Measurements from ENCODE around the gene SBF2. TPM values are rescaled to one million over a fixed set of nuclear protein-coding genes. Genes with fewer than 3 reads are reported as not detected.

Gene SBF2
- total and polyA plus RNA-seq, 2 of the 13 experiments (the other 11 are each of a cell fraction or from before 2014, with no cell fraction given), result 24.0 to 45.8 TPM

DNA sequence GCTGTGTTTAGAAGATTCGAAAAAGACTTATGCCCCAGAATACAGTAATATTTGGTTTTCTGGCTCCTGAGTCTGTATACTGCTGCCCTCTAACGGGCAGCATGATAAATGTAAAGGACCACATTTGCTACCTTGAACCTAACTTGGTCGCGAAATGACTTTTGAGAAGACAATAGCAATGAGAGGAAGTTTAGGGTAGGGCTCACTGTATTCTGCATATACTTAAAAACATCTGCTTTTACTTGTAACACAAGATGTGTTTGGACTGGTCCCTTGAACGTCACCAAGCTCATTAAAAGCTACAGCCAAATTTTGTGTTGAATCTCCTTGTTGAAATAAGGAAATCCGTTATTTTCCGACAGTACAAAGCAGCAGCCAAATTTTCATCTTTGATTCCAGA lies 321.0 kb downstream of the SBF2 start (continued):
- TF ChIP-seq ARHGAP35 (CRISPR knock-in tag; IDR thresholded peaks at IDR 0.05; ENCODE audit: borderline replicate concordance), result no peak

DNA sequence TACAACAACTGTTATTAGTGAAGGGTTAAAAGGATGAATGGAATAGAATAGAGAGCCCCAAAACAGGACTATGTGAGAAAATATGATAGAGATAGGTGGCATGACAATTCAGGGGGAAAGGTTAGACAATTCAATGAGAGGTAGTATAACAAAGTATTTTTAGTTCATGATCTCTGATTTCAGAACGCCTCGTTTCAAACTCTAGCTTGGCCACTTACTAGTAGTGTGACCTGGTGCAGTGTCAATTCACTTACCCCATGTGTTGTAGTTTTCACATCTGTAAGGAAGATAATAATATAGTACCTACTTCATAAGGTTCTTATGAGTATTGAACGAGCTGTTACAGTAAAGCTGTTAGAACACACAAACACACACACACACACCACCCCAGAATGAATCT lies 322.1 kb downstream of the SBF2 start:
- no peak for ATAC-seq
- in situ Hi-C loops (cut with HindIII; ENCODE audit: extremely low pct_ligation_motif_present, low pct_unique_long_range_greater_than_20kb), result loop anchor here (5.0 to 10.0 kb wide), 3 partner anchors 110 to 333 kb away; partner anchors contain the start of gene ADM
- no peak overlapping the region for H3K9ac ChIP-seq (ENCODE audit: insufficient read depth, low read depth, low read length)
- no peak for FAIRE-seq
- no peaks in the 10 kb centered on the region for H3K9me3 ChIP-seq (ENCODE audit: low read length)
- WGBS (ENCODE audit: low lambda C conversion rate), result 100% methylated on average over 3 of the region's 3 CpGs
- H3K27ac ChIP-seq (ENCODE audit: extremely low read length, insufficient read depth, low read length), result no peak overlapping the region
- ChIA-PET POLR2A (no interaction called here), CTCF (ENCODE audit: low intra/inter-chr PET ratio, low total read pairs) (interaction anchor here (2.0 to 2.6 kb wide), 2 partner anchors 110 to 214 kb away, joined by 20 to 49 read pairs; no protein-coding TSS in a partner anchor)
- no peaks in the 10 kb centered on the region for H3K27me3 ChIP-seq (ENCODE audit: control insufficient read depth in 1 of 2, insufficient read depth in 2 of 2, low read length in 2 of 2)
- BruUV-seq (replicated peaks), result no TSS peak
- H3K4me2 ChIP-seq (ENCODE audit: low read depth, low read length), result no peak overlapping the region
- H3K79me2 ChIP-seq (ENCODE audit: insufficient read depth, low read length), result no peaks in the 10 kb centered on the region
- no peaks in the 10 kb centered on the region for H4K20me1 ChIP-seq (ENCODE audit: insufficient read depth, low read length)
- no peak overlapping the region for H3K4me3 ChIP-seq (replicated peaks in 1 of 3; ENCODE audit: insufficient read depth in 1 of 3, low read depth in 2 of 3, low read length in 3 of 3)
- TF ChIP-seq ZNF605 (CRISPR knock-in tag; IDR thresholded peaks at IDR 0.05), result no peak
- TF ChIP-seq SOX13 (IDR thresholded peaks at IDR 0.05), result no peak
- no peak for TF ChIP-seq SOX13 (CRISPR knock-in tag; conservative IDR thresholded peaks at IDR 0.05 in 1 of 2, IDR thresholded peaks at IDR 0.05 in 1 of 2)
- TF ChIP-seq YEATS2 (CRISPR knock-in tag; IDR thresholded peaks at IDR 0.05; ENCODE audit: borderline replicate concordance), result no peak
- no peak for TF ChIP-seq MIXL1 (CRISPR knock-in tag; IDR thresholded peaks at IDR 0.05)
- TF ChIP-seq ZNF317 (CRISPR knock-in tag; IDR thresholded peaks at IDR 0.05), result no peak
- TF ChIP-seq ZNF562 (CRISPR knock-in tag; IDR thresholded peaks at IDR 0.05; ENCODE audit: borderline replicate concordance), result no peak
- no peak for TF ChIP-seq FOXK2 (IDR thresholded peaks at IDR 0.05)
- no peak for TF ChIP-seq ZNF510 (CRISPR knock-in tag; IDR thresholded peaks at IDR 0.05; ENCODE audit: low read depth)
- TF ChIP-seq SIX4 (CRISPR knock-in tag; IDR thresholded peaks at IDR 0.05), result no peak
- no peak for TF ChIP-seq NFIC (IDR thresholded peaks at IDR 0.05; ENCODE audit: low read length)
- TF ChIP-seq SIX1 (CRISPR knock-in tag; IDR thresholded peaks at IDR 0.05; ENCODE audit: borderline replicate concordance), result no peak
- no peak for TF ChIP-seq GTF3A (CRISPR knock-in tag; conservative IDR thresholded peaks at IDR 0.05)
- intact Hi-C loops (cut with micrococcal nuclease; ENCODE audit: unreplicated experiment), result loop anchor here (5.0 kb wide), 1 partner anchor 335 kb away; the partner anchor contains the start of gene ADM
- no peak for DNase-seq (ENCODE audit: low spot score)
- no peaks in the 10 kb centered on the region for H3K4me1 ChIP-seq (ENCODE audit: insufficient read depth, low read length)
- no peaks in the 10 kb centered on the region for H3K36me3 ChIP-seq (replicated peaks in 1 of 2; ENCODE audit: control insufficient read depth in 1 of 2, insufficient read depth in 2 of 2, low read length in 2 of 2)
- no peak overlapping the region for H2AFZ ChIP-seq (ENCODE audit: low read length)
